Activated T-cell treated with anti-CD3 and anti-CD28 coated beads, Interleukin-2, amount 50 U/mL, for 72 hours (primary cell): ENCODE results near the gene CHST7. TPM values are rescaled to one million over a fixed set of nuclear protein-coding genes. Genes with fewer than 3 reads are reported as not detected.
A peak's percentile ranks its signal among the peaks of the same experiment; 100 is the strongest.
"Not testable (repeated sequence)": the region's sequence is repeated elsewhere in the genome, so short reads cannot be mapped to it uniquely, and the experiment has no call there.

ENCODE experiments used
- ATAC-seq, 2 donors: fragments of 150-1000 bp; cut with Tn5 transposase; replicated peaks in 1 of 2; 2 replicates each; pipeline ENCODE4 v1.10.0; 2021; ENCODE audit warnings: moderate library complexity in 2 of 2, mild to moderate bottlenecking in 1 of 2
- DNase-seq, 2 donors: peaks; one replicate each; pipeline ENCODE4 v3.0.0; 2021 to 2022; ENCODE audit warnings: mixed read lengths in 1 of 2
- H3K27ac Mint-ChIP-seq: one replicate; pipeline ENCODE4 v1.8.0; 2022; ENCODE audit warnings: mild to moderate bottlenecking, moderate library complexity, mixed read lengths
- H3K27me3 Mint-ChIP-seq: one replicate; pipeline ENCODE4 v1.8.0; 2022; ENCODE audit warnings: low read depth, mixed read lengths
- H3K36me3 Mint-ChIP-seq, 2 donors: one replicate each; pipeline ENCODE4 v1.8.0; 2022; ENCODE audit warnings: mixed read lengths in 2 of 2, mild to moderate bottlenecking in 1 of 2; ENCODE audit not compliant: insufficient read depth in 2 of 2
- H3K4me1 Mint-ChIP-seq: one replicate; pipeline ENCODE4 v1.8.0; 2022; ENCODE audit warnings: low read depth, mixed read lengths
- H3K4me3 Mint-ChIP-seq, 2 donors: one replicate each; pipeline ENCODE4 v1.8.0; 2022; ENCODE audit warnings: mild to moderate bottlenecking in 2 of 2, mixed read lengths in 2 of 2, moderate library complexity in 2 of 2
- H3K9me3 Mint-ChIP-seq, 2 donors: one replicate each; pipeline ENCODE4 v1.8.0; 2022; ENCODE audit warnings: mixed read lengths in 2 of 2
- total RNA-seq, 2 donors: library from RNA; stranded (reverse); gene quantifications; one replicate each; pipeline ENCODE4 v1.2.3, GENCODE V29; 2022

The CHST7 gene, protein sequence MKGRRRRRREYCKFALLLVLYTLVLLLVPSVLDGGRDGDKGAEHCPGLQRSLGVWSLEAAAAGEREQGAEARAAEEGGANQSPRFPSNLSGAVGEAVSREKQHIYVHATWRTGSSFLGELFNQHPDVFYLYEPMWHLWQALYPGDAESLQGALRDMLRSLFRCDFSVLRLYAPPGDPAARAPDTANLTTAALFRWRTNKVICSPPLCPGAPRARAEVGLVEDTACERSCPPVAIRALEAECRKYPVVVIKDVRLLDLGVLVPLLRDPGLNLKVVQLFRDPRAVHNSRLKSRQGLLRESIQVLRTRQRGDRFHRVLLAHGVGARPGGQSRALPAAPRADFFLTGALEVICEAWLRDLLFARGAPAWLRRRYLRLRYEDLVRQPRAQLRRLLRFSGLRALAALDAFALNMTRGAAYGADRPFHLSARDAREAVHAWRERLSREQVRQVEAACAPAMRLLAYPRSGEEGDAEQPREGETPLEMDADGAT
- 1 to 10 TPM; 3.5 to 6.7 TPM for total RNA-seq

DNA sequence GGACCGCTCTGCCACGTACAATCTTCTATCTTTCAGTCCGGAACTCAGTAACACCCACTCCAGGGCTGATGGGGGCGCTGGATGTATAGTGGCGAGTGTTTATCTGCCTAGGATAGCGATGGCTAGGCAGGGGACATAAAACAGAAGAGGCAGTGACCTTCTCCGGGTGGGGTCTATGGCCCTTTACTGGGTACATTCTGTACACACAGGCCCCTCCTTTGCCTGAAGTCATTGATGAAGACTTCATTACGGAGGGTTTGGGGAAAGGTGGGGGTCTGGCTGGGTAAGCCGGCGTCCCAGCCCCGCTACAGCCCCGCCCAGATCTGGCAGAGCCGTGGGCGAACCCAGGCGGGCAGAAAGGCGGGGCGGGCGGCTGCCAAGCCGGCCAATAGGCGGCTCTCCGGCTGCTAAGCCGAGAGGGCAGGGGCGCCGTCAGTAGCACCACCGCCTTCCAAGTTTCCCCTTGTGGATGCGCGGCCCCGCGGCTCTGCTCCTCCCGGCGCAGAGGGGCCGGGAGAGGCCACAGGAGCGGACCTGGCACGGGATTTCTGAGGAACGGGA lies at the start of gene CHST7:
Gene CHST7 (plus strand): TSS at position 435 of the 561 bp plus-strand sequence. CDS start 167 bp downstream, outside the sequence.
- ATAC-seq (peak; percentile 61), DNase-seq (peak; percentile 71 to 76)
- Mint-ChIP-seq H3K36me3 (peaks cover 0 to 3% of the 10 kb centered on the region in 2 donors), H3K9me3 (no peaks in the 10 kb centered on the region), H3K27ac (peak within 1 kb of the TSS; percentile 95), H3K4me3 (peak within 1 kb of the TSS; percentile 86 to 88), H3K27me3 (peaks cover 14% of the 10 kb centered on the region), H3K4me1 (peaks cover 49% of the 10 kb centered on the region)

DNA sequence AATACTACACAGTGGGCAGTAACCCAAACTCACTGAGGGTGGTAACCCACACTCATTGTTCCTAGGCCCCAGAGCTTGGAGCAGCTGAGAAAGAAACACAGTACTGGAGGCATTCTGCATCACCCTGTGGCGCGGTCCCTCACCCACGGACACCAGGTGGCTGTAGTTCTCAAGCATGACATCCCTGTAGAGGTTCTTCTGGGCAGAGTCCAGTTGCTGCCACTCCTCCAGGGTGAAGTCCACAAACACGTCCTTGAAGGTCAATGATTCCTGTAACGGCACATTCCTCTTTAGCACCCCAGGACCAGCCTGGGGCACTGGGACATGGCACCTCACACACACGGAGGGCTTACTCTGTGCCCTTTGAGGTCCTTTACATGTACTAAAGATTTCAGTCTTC lies 44.9 kb upstream of the CHST7 start:
- not testable (repeated sequence) for ATAC-seq

GRCh38 chrX:46529740-46530403 lies 43.7 kb upstream of the CHST7 start:
- ATAC-seq, H3K36me3 Mint-ChIP-seq, H3K27me3 Mint-ChIP-seq, DNase-seq, H3K9me3 Mint-ChIP-seq, H3K4me1 Mint-ChIP-seq, H3K4me3 Mint-ChIP-seq, H3K27ac Mint-ChIP-seq: not testable (repeated sequence)

More for the DNA sequence above, 44.9 kb upstream of the CHST7 start:
- H3K4me3 Mint-ChIP-seq, H3K4me1 Mint-ChIP-seq, DNase-seq, H3K27me3 Mint-ChIP-seq, H3K9me3 Mint-ChIP-seq, H3K36me3 Mint-ChIP-seq, H3K27ac Mint-ChIP-seq: not testable (repeated sequence)

DNA sequence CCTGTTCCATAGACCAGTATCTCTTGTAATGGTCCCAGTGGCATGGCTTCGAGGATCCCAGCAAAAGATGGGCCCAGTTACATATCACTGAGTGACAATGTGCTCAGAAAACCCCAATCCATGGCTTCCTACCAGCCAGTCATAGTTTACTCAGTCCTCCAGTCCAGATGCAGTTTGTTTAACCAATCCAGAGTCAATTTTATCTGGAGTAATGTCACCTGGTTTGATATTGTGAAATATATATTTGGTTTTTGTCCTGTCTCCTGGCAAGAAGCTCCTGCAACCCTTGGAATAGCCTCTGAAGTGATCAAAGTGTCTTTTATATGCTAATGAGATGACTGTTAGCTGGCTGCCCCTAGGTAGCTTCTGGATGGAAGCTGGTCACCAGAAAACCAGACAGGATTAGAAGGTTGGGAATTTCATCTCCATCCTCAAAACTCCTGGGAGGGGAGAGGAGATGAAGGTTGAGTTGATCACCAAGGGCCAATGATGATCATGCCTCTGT lies 43.1 kb upstream of the CHST7 start:
- ATAC-seq, H3K4me3 Mint-ChIP-seq, DNase-seq, H3K27ac Mint-ChIP-seq, H3K4me1 Mint-ChIP-seq, H3K27me3 Mint-ChIP-seq, H3K36me3 Mint-ChIP-seq, H3K9me3 Mint-ChIP-seq: not testable (repeated sequence)

DNA sequence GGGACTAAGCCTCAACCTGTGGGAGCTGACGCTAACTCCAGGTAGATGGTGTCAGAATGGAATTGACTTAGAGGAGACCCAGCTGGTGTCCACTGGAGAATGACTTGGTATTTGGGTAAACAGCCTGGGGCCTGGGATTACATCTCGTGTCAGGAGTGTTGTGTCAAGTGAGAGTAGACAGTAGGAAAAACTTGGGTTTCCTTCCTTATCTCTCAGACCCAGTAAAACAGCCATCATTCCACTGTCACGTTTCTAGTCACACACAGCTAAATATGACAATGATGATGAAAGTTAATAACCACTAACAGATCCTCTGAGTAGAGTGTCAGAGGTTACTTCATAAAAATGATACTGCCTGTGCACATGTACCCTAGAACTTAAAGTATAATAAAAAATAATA lies 42.1 kb upstream of the CHST7 start:
- Mint-ChIP-seq H3K36me3 (peaks cover 2% of the 10 kb centered on the region in 2 donors), H3K9me3 (no peaks in the 10 kb centered on the region), H3K4me3 (no peak overlapping the region), H3K4me1 (no peaks in the 10 kb centered on the region), H3K27ac (no peak overlapping the region), H3K27me3 (no peaks in the 10 kb centered on the region)
- no peak for DNase-seq
- ATAC-seq = no peak

GRCh38 chrX:46543441-46543840 lies 30.1 kb upstream of the CHST7 start:
- Mint-ChIP-seq H3K4me1 (peaks cover 28% of the 10 kb centered on the region), H3K4me3 (no peak overlapping the region), H3K36me3 (no peaks in the 10 kb centered on the region), H3K9me3 (no peaks in the 10 kb centered on the region), H3K27me3 (peaks cover 2% of the 10 kb centered on the region), H3K27ac (no peak overlapping the region)
- no peak for DNase-seq
- ATAC-seq = no peak

GRCh38 chrX:46544527-46544926 lies 29.0 kb upstream of the CHST7 start:
- not testable (repeated sequence) for H3K36me3 Mint-ChIP-seq, ATAC-seq, H3K9me3 Mint-ChIP-seq, H3K27me3 Mint-ChIP-seq
- peaks cover 28% of the 10 kb centered on the region for H3K4me1 Mint-ChIP-seq
- peak in 1 of 2 donors; percentile 3 for DNase-seq
- H3K27ac Mint-ChIP-seq = peak overlapping the region; percentile 97
- peak overlapping the region; percentile 85 to 96 for H3K4me3 Mint-ChIP-seq

DNA sequence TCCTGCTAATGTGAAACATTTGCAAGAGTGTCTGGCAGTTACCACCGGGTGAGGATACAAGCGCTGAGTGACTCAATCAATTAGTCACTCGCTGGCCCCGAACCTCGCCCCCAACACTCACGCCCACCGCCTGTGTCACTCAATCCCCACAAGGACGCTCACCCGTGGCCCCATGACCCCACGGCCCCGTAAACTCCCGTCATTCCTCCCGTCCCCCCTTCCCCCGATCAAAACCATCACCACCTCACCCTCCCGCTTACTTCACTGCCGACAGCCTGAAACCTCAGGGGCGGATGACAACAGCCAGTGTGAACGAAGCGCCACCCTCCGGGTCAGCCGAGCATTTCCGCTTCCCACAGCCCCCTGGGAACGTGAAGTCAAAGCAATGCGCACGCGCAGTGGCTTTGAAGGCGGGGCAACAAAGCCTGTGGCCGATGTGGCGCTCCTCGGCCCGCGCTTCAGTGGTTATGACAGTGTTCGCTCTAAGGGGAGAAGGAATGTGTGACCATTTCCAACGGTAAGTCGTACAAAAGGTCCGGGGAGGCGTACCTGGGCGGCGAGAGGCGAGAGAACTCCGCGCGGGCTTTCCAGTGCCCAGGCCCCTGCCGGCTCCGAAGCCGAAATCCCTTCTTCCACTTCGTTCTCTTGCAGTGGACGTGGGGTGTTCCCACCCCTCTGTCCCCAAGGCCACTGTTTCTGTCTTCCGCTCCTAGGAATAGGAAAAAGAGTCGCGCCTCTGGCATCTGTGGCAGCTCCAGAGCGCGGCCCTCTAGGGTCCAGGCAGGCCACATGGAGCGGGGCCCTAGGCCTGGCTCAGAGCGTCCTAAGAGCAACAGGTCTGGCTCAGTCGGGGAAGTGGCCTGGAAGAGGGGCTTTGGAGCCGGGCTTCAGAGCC lies 28.2 kb upstream of the CHST7 start, which contains the start of gene ZNF674:
Gene ZNF674 (minus strand): TSS at position 311 of the 895 bp plus-strand sequence. CDS start 3,334 bp downstream, outside the sequence.
- peak within 1 kb of the TSS; percentile 97 for H3K27ac Mint-ChIP-seq
- peak; percentile 89 to 92 for ATAC-seq
- peak; percentile 92 to 94 for DNase-seq

DNA sequence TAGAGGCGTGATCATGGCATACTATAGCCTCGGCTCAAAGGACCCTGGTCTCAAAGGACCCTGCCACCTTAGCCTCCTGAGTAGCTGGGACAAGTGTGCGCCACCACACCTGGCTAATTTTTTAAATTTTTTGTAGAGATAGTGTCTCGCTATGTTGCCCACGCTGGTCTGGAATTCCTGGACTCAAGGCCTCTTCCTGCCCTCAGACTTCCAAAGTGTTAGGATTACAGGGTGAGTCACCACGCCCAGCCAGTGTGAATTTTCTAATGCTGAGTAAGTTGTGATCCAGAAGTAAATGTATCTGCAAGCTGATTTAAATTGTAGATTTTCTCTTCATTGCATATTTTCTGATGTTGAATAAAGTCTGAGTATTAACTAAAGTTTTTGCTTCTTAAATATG lies 25.7 kb upstream of the CHST7 start:
- Mint-ChIP-seq H3K4me1 (peaks cover 28% of the 10 kb centered on the region), H3K27ac (no peak overlapping the region), H3K4me3 (no peak overlapping the region), H3K36me3 (peaks cover 2% of the 10 kb centered on the region in 2 donors), H3K27me3 (no peaks in the 10 kb centered on the region), H3K9me3 (peaks cover 0 to 3% of the 10 kb centered on the region in 2 donors)
- DNase-seq (no peak), ATAC-seq (no peak)

More for the DNA sequence above, 28.2 kb upstream of the CHST7 start, which contains the start of gene ZNF674:
- peak within 1 kb of the TSS; percentile 85 to 96 for H3K4me3 Mint-ChIP-seq
- peaks cover 2% of the 10 kb centered on the region in 2 donors for H3K36me3 Mint-ChIP-seq
- peaks cover 0 to 3% of the 10 kb centered on the region in 2 donors for H3K9me3 Mint-ChIP-seq
- H3K27me3 Mint-ChIP-seq = no peaks in the 10 kb centered on the region
- peaks cover 28% of the 10 kb centered on the region for H3K4me1 Mint-ChIP-seq

GRCh38 chrX:46549914-46550313 lies 23.7 kb upstream of the CHST7 start:
- peaks cover 0 to 3% of the 10 kb centered on the region in 2 donors for H3K9me3 Mint-ChIP-seq
- H3K36me3 Mint-ChIP-seq = peaks cover 2% of the 10 kb centered on the region in 2 donors
- H3K4me1 Mint-ChIP-seq = peaks cover 13% of the 10 kb centered on the region
- H3K4me3 Mint-ChIP-seq = no peak overlapping the region
- ATAC-seq (no peak), DNase-seq (no peak)
- H3K27me3 Mint-ChIP-seq = no peaks in the 10 kb centered on the region
- no peak overlapping the region for H3K27ac Mint-ChIP-seq

GRCh38 chrX:46551494-46552128 lies 22.0 kb upstream of the CHST7 start:
- H3K4me3 Mint-ChIP-seq = no peak overlapping the region

GRCh38 chrX:46553935-46554334 lies 19.6 kb upstream of the CHST7 start:
- ATAC-seq = no peak
- H3K27ac Mint-ChIP-seq = no peak overlapping the region
- H3K9me3 Mint-ChIP-seq = peaks cover 0 to 2% of the 10 kb centered on the region in 2 donors
- no peaks in the 10 kb centered on the region for H3K4me1 Mint-ChIP-seq
- no peak overlapping the region for H3K4me3 Mint-ChIP-seq
- peaks cover under 1 to 1% of the 10 kb centered on the region in 2 donors for H3K36me3 Mint-ChIP-seq
- H3K27me3 Mint-ChIP-seq = peaks cover 9% of the 10 kb centered on the region
- DNase-seq = no peak

More at GRCh38 chrX:46551494-46552128, 22.0 kb upstream of the CHST7 start:
- Mint-ChIP-seq H3K9me3 (peaks cover 0 to 3% of the 10 kb centered on the region in 2 donors), H3K4me1 (peaks cover 8% of the 10 kb centered on the region), H3K27ac (no peak overlapping the region), H3K36me3 (peaks cover 2% of the 10 kb centered on the region in 2 donors), H3K27me3 (no peaks in the 10 kb centered on the region)
- ATAC-seq (no peak), DNase-seq (no peak)
